H1 (cell line): ENCODE data around the gene TMEM30A. TPM values are rescaled to one million over a fixed set of nuclear protein-coding genes. Genes with fewer than 3 reads are reported as not detected.

Experiments used
- CTCF ChIA-PET: fragments of 300-600 bp; sonication (Branson Sonifier 250); formaldehyde crosslinking; loops from one replicate; lab custom pipeline; 2021; ENCODE audit not compliant: partially characterized antibody; lab: Charles Lee
- POLR2A ChIA-PET: fragments of 300-600 bp; sonication (Branson Sonifier 250); formaldehyde crosslinking; loops from one replicate; lab custom pipeline; 2021; ENCODE audit warnings: inconsistent platforms; ENCODE audit not compliant: partially characterized antibody; lab: Charles Lee
- DNase-seq, 2 experiments: peaks; one replicate each; pipeline versions ENCODE4 v3.0.0 to v3.0.0-alpha.2; 2010 to 2022; ENCODE audit warnings: low spot score in 2 of 2, low read depth in 1 of 2, mixed read lengths in 1 of 2
- FAIRE-seq: peaks from 2 replicates; lab custom pipeline; 2011; peaks lifted over from hg19 to GRCh38; lab: Jason Lieb, UNC
- H2AFZ ChIP-seq: 2 replicates; pipeline ENCODE4 v1.8.1; 2012; ENCODE audit warnings: low read length, inconsistent platforms
- H2AK5ac ChIP-seq: 2 replicates; pipeline ENCODE4 v1.6.1; 2013; ENCODE audit warnings: low read depth, low read length
- H2BK120ac ChIP-seq: replicated peaks from 2 replicates; pipeline ENCODE3; 2013; ENCODE audit warnings: low read depth, low read length, inconsistent platforms
- H2BK12ac ChIP-seq: 2 replicates; pipeline ENCODE4 v1.6.1; 2013; ENCODE audit warnings: low read depth, low read length
- H2BK15ac ChIP-seq: 2 replicates; pipeline ENCODE4 v1.6.1; 2013; ENCODE audit warnings: low read length
- H2BK20ac ChIP-seq: 2 replicates; pipeline ENCODE4 v1.6.1; 2013; ENCODE audit warnings: low read length
- H2BK5ac ChIP-seq: 2 replicates; pipeline ENCODE4 v1.6.1; 2013; ENCODE audit warnings: low read depth, low read length
- H3K14ac ChIP-seq: 2 replicates; pipeline ENCODE4 v1.6.1; 2013; ENCODE audit warnings: inconsistent platforms; ENCODE audit not compliant: insufficient read length
- H3K18ac ChIP-seq: 2 replicates; pipeline ENCODE4 v1.6.1; 2013; ENCODE audit warnings: low read length; ENCODE audit errors: extremely low read depth
- H3K23ac ChIP-seq: 2 replicates; pipeline ENCODE4 v1.6.1; 2013; ENCODE audit warnings: inconsistent platforms; ENCODE audit not compliant: insufficient read length
- H3K23me2 ChIP-seq: 2 replicates; pipeline ENCODE4 v1.6.1; 2013; ENCODE audit warnings: low read depth, low read length
- H3K27ac ChIP-seq: 2 replicates; pipeline ENCODE4 v1.6.1; 2011; ENCODE audit warnings: low read depth, low read length, inconsistent platforms
- H3K27me3 ChIP-seq, 4 experiments: replicated peaks in 1 of 4; 1 replicate in 1 of 4; 2 replicates in 3 of 4; pipeline versions ENCODE4 v1.6.1 to v1.8.1; 2011 to 2013; ENCODE audit warnings: low read length in 3 of 4, mild to moderate bottlenecking in 3 of 4, inconsistent platforms in 2 of 4, mixed read lengths in 2 of 4, moderate library complexity in 1 of 4; ENCODE audit not compliant: control insufficient read depth in 3 of 4, insufficient read depth in 3 of 4; ENCODE audit errors: extremely low read depth in 1 of 4
- H3K36me3 ChIP-seq, 4 experiments: 2 replicates each; pipeline versions ENCODE4 v1.6.1 to v1.8.1; 2011 to 2013; ENCODE audit warnings: mild to moderate bottlenecking in 4 of 4, low read length in 3 of 4, moderate library complexity in 2 of 4, control low read depth in 1 of 4, inconsistent platforms in 1 of 4; ENCODE audit not compliant: insufficient read depth in 4 of 4, control insufficient read depth in 2 of 4
- H3K4ac ChIP-seq: replicated peaks from 2 replicates; pipeline ENCODE3; 2013; ENCODE audit warnings: low read length, low read depth, mixed read lengths, inconsistent platforms; ENCODE audit not compliant: insufficient read length
- H3K4me1 ChIP-seq, 4 experiments: replicated peaks in 1 of 4; 1 replicate in 1 of 4; 2 replicates in 3 of 4; pipeline versions ENCODE4 v1.6.1 to v1.8.1; 2011 to 2013; ENCODE audit warnings: low read length in 3 of 4, inconsistent platforms in 2 of 4, mixed read lengths in 1 of 4; ENCODE audit not compliant: insufficient read depth in 4 of 4, control insufficient read depth in 3 of 4
- H3K4me2 ChIP-seq, 2 experiments: 2 replicates each; pipeline versions ENCODE4 v1.6.1 to v1.8.1; 2011 to 2013; ENCODE audit warnings: low read depth in 2 of 2, low read length in 2 of 2, control low read depth in 1 of 2, inconsistent platforms in 1 of 2, mild to moderate bottlenecking in 1 of 2; ENCODE audit not compliant: insufficient read depth in 1 of 2
- H3K4me3 ChIP-seq, 4 experiments: fragments of 200-600, 300-600 bp in 1 of 4; sonication (generic), shearing (Covaris generic), sonication (Bioruptor Twin) in 1 of 4; 2 replicates each; pipeline versions ENCODE4 v1.5.1 to v1.8.1; 2011 to 2016; ENCODE audit warnings: low read length in 4 of 4, low read depth in 3 of 4, control low read depth in 2 of 4, inconsistent platforms in 2 of 4, mild to moderate bottlenecking in 2 of 4, mixed read lengths in 1 of 4, moderate library complexity in 1 of 4; ENCODE audit not compliant: insufficient read depth in 2 of 4; ENCODE audit errors: extremely low read depth in 1 of 4
- H3K56ac ChIP-seq: replicated peaks from 2 replicates; pipeline ENCODE3; 2013; ENCODE audit warnings: low read depth, mild to moderate bottlenecking, mixed read lengths, low read length, inconsistent platforms; ENCODE audit not compliant: insufficient read length
- H3K79me1 ChIP-seq: 2 replicates; pipeline ENCODE4 v1.6.1; 2013; ENCODE audit warnings: low read depth, low read length, control low read depth
- H3K79me2 ChIP-seq, 2 experiments: 2 replicates each; pipeline versions ENCODE4 v1.6.1 to v1.8.1; 2012 to 2013; ENCODE audit warnings: low read length in 2 of 2, mild to moderate bottlenecking in 2 of 2, inconsistent platforms in 1 of 2; ENCODE audit not compliant: insufficient read depth in 2 of 2, control insufficient read depth in 1 of 2
- H3K9ac ChIP-seq, 4 experiments: replicated peaks in 1 of 4; 1 replicate in 1 of 4; 2 replicates in 3 of 4; pipeline versions ENCODE4 v1.6.1 to v1.8.1; 2011 to 2013; ENCODE audit warnings: low read depth in 3 of 4, low read length in 3 of 4, control low read depth in 2 of 4, mild to moderate bottlenecking in 2 of 4, moderate library complexity in 2 of 4, inconsistent platforms in 1 of 4; ENCODE audit errors: extremely low read depth in 1 of 4
- H3K9me3 ChIP-seq, 2 experiments: 2 replicates each; pipeline versions ENCODE4 v1.6.1 to v1.8.1; 2012 to 2013; ENCODE audit warnings: mild to moderate bottlenecking in 2 of 2, moderate library complexity in 2 of 2, control low read depth in 1 of 2, inconsistent platforms in 1 of 2, low read depth in 1 of 2, low read length in 1 of 2, mixed read lengths in 1 of 2; ENCODE audit not compliant: insufficient read depth in 2 of 2
- H4K20me1 ChIP-seq, 2 experiments: replicated peaks in 1 of 2; 2 replicates each; pipeline versions ENCODE3 to v1.8.1; 2011 to 2013; ENCODE audit warnings: inconsistent platforms in 2 of 2, low read length in 2 of 2, mild to moderate bottlenecking in 1 of 2; ENCODE audit not compliant: insufficient read depth in 2 of 2, control insufficient read depth in 1 of 2
- H4K5ac ChIP-seq: 2 replicates; pipeline ENCODE4 v1.6.1; 2013; ENCODE audit warnings: low read length, low read depth, mixed read lengths, inconsistent platforms; ENCODE audit not compliant: insufficient read length
- H4K8ac ChIP-seq: 2 replicates; pipeline ENCODE4 v1.8.0; 2013; ENCODE audit warnings: mild to moderate bottlenecking, moderate library complexity, low read length, inconsistent platforms; ENCODE audit not compliant: insufficient read depth; ENCODE audit errors: extremely low read depth
- H4K91ac ChIP-seq: replicated peaks from 2 replicates; pipeline ENCODE3; 2013; ENCODE audit warnings: low read length, mixed read lengths, inconsistent platforms; ENCODE audit not compliant: insufficient read length
- WGBS, 2 experiments: shearing (Covaris generic) in 1 of 2; methylation state at CpG; one replicate each; pipeline versions ENCODE4 v1.1.6 to v1.1.7; 2013 to 2015; ENCODE audit warnings: low lambda C conversion rate in 2 of 2, mixed read lengths in 2 of 2, inconsistent platforms in 1 of 2, low coverage in 1 of 2, missing lambda C conversion rate in 1 of 2; ENCODE audit not compliant: insufficient replicate concordance in 2 of 2, insufficient coverage in 1 of 2, insufficient read length in 1 of 2; ENCODE audit errors: extremely low coverage in 1 of 2, missing lambda C conversion rate in 1 of 2; 5-methylcytosine and 5-hydroxymethylcytosine counted together
- polyA plus RNA-seq, 7 experiments: library from polyadenylated mRNA; depleted of rRNA in 3 of 7; stranded (reverse) in 5 of 7; unstranded in 2 of 7; fragments of >200 nt in 5 of 7; fragments of 200-250 nt in 2 of 7; gene quantifications; 1 replicate in 5 of 7; 2 replicates in 1 of 7; 4 replicates in 1 of 7; pipeline versions ENCODE4 v1.2.1 to v1.2.3, GENCODE V29; 2011 to 2013; ENCODE audit warnings: missing spikeins in 2 of 7, mixed read lengths in 2 of 7
- total RNA-seq: library from RNA; stranded (reverse); fragmentation: NEBNext Ultra II Directional; extraction: Animal tissue kit (Norgen Biotek cat#: 25700); gene quantifications from 2 replicates; pipeline ENCODE4 v1.2.1, GENCODE V29; 2021

Gene TMEM30A
- total and polyA plus RNA-seq, 2 of the 8 experiments (the other 6 are each of a cell fraction or from before 2014, with no cell fraction given) = 10.5 to 71.0 TPM

DNA sequence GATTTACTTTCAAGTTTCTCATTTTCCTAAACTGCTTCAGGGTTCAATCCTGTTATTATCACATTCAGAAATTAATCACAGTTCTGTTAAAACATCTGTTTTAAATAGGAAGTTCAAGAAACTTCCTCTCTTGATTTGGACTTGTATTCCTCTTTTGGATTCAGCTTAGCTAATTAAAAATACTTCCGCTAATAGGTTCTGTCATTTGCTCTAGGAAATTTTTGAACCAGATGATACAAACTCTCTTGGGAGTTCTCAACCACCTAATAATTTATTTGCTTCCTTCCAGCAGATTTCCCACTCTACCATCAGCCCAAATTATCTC lies 15.9 kb upstream of the TMEM30A start:
- Histone ChIP-seq H3K4ac (no peak overlapping the region), H2BK20ac (no peak overlapping the region), H3K4me2 (no peak overlapping the region), H3K27ac (no peak overlapping the region), H3K9ac (no peak overlapping the region), H3K79me1 (no peaks in the 10 kb centered on the region), H3K4me3 (no peak overlapping the region), H4K20me1 (no peaks in the 10 kb centered on the region), H3K23me2 (no peaks in the 10 kb centered on the region), H3K79me2 (no peaks in the 10 kb centered on the region), H2BK15ac (no peak overlapping the region), H3K4me1 (peaks cover 2 to 6% (median 2%) of the 10 kb centered on the region in 4 experiments; a peak in 3 of 7 replicates), H3K14ac (no peak overlapping the region), H3K18ac (no peak overlapping the region), H3K56ac (no peak overlapping the region), H4K5ac (no peak overlapping the region), H2BK5ac (no peak overlapping the region), H2AFZ (no peak overlapping the region), H2AK5ac (no peak overlapping the region), H2BK120ac (no peak overlapping the region), H4K91ac (no peak overlapping the region), H3K27me3 (no peaks in the 10 kb centered on the region), H3K36me3 (no peaks in the 10 kb centered on the region), H2BK12ac (no peak overlapping the region), H3K9me3 (no peaks in the 10 kb centered on the region), H4K8ac (no peak overlapping the region), H3K23ac (no peak overlapping the region)
- ChIA-PET CTCF (interaction anchor here (0.8 to 3.2 kb wide), 13 partner anchors 10 to 227 kb away, joined by 3 to 12 read pairs (median 3); no protein-coding TSS in a partner anchor), POLR2A (interaction anchor here (1.2 kb wide), 1 partner anchor 34 kb away, joined by 4 read pairs; no protein-coding TSS in a partner anchor)
- WGBS, 2 experiments = 96% methylated on average over 1 of the region's 1 CpG; no CpG with 5 or more reads in 1 of the 2 experiments
- FAIRE-seq (no peak), DNase-seq (no peak)
